Esophagus muscularis mucosa (tissue), 4 donors: ENCODE measurements around the gene NUFIP1.

Experiments
- EP300 ChIP-seq: sonication (generic); formaldehyde crosslinking; IDR thresholded peaks from one replicate; pipeline ENCODE4 v1.6.1; 2017; ENCODE audit warnings: antibody characterized with exemption
- POLR2A ChIP-seq: fragments of 450-650 bp; IDR thresholded peaks from one replicate; pipeline ENCODE4 v1.6.1; 2017; ENCODE audit warnings: antibody characterized with exemption, moderate library complexity, mild to moderate bottlenecking, low read depth
- POLR2AphosphoS5 ChIP-seq, 2 donors: sonication (generic); formaldehyde crosslinking; IDR thresholded peaks; one replicate each; pipeline ENCODE4 v1.6.1; 2017; ENCODE audit warnings: antibody characterized with exemption in 2 of 2
- TF ChIP-seq, protein P1 (sequence below), 3 experiments: fragments of 200-600 bp in 2 of 3; fragments of 450-650 bp in 1 of 3; sonication (generic) in 2 of 3; IDR thresholded peaks; one replicate each; pipeline ENCODE4 v1.5.1; 2017 to 2019; ENCODE audit warnings: antibody characterized with exemption in 3 of 3, mild to moderate bottlenecking in 2 of 3, moderate library complexity in 1 of 3

DNA sequence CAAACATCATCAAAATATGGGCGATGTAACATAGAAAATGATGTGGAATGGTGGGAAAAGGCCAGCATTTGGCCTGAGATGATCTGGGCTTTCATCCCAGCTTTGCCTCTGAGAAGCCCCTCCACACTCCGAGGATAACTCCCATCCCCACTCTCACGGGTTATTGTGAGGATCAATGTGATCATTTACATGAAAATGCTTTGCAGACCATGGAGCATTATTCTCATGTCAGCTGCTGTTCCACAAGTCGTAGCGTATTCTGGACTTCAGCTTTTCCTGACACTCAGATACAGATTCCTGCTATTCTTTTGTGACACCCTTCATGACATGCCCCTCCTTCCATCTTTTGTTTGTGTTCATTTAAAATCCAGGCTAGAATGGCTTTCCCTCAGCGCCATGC, 86.5 kb downstream of the NUFIP1 start:
- TF ChIP-seq, protein P1, sequence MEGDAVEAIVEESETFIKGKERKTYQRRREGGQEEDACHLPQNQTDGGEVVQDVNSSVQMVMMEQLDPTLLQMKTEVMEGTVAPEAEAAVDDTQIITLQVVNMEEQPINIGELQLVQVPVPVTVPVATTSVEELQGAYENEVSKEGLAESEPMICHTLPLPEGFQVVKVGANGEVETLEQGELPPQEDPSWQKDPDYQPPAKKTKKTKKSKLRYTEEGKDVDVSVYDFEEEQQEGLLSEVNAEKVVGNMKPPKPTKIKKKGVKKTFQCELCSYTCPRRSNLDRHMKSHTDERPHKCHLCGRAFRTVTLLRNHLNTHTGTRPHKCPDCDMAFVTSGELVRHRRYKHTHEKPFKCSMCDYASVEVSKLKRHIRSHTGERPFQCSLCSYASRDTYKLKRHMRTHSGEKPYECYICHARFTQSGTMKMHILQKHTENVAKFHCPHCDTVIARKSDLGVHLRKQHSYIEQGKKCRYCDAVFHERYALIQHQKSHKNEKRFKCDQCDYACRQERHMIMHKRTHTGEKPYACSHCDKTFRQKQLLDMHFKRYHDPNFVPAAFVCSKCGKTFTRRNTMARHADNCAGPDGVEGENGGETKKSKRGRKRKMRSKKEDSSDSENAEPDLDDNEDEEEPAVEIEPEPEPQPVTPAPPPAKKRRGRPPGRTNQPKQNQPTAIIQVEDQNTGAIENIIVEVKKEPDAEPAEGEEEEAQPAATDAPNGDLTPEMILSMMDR (IDR thresholded peaks at IDR 0.05) = no peak
- TF ChIP-seq POLR2AphosphoS5 (IDR thresholded peaks at IDR 0.05) = no peak
- TF ChIP-seq EP300 = no peak
- no peak for TF ChIP-seq POLR2A
